ENCODE results near the gene BGN. TPM values are rescaled to one million over a fixed set of nuclear protein-coding genes. Genes with fewer than 3 reads are reported as not detected.
A peak's percentile ranks its signal among the peaks of the same experiment; 100 is the strongest.

Gene BGN
- total RNA-seq, 2 donors from 2014 or later, result 16.9 to 174 TPM

DNA sequence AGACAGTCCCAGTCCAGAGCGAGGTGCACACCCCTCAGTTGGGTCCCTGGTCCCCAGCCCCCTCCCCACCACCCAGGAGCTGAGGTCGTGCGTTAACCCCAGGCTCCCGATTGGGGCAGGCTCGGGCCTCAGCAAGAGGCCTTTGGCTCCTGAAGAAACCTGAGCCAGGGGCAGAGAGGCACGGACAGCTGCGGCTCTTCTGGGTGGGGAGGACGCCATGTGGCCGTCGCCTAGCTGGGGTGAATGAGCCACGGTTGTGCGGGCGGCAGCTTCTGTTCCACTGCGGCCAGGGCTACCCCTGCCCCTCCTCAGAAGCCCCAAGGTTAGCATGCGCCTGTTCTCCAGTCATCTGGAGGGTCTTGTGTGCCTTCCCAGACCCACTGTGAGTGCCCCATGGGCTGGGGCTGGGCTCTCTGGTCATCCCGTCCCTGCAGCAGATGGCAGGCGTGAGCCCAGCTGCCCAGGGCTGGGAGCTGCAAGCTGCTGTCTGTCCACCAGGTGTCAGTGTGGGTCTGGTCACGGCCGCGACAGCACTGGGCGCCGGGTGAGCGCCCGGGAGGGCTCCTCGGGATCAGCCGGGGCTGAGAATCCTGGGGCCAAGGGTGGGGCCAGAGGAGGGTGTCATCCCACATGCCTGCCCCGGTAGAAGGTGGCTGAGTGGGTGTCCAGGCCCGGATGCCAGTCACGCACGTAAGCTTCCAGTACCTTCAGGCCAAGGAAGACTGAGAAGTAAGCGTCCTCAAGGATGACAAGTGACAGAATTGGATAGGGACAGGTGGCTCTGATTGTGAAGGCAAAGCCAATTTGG is 44.6 kb downstream of the BGN start:
- no peaks in the 10 kb centered on the region for H3K36me3 ChIP-seq
- intact Hi-C loops (cut with DNase I), result loop anchor here (5.0 kb wide), 1 partner anchor 128 kb away; no protein-coding TSS in a partner anchor
- peak; percentile 32 for DNase-seq (ENCODE audit: low spot score)
- WGBS, result 41% methylated on average over 5 of the region's 31 CpGs
- H3K4me3 ChIP-seq, result no peak overlapping the region
- no peak overlapping the region for H3K27ac ChIP-seq
- H3K9me3 ChIP-seq, result no peaks in the 10 kb centered on the region
- no peaks in the 10 kb centered on the region for H3K27me3 ChIP-seq (replicated peaks; ENCODE audit: insufficient read depth)
- H3K4me1 ChIP-seq (replicated peaks), result no peaks in the 10 kb centered on the region
- TF ChIP-seq POLR2AphosphoS5 (IDR thresholded peaks at IDR 0.05) (no peak), POLR2A (IDR thresholded peaks at IDR 0.05) (no peak)
- TF ChIP-seq, protein P1, sequence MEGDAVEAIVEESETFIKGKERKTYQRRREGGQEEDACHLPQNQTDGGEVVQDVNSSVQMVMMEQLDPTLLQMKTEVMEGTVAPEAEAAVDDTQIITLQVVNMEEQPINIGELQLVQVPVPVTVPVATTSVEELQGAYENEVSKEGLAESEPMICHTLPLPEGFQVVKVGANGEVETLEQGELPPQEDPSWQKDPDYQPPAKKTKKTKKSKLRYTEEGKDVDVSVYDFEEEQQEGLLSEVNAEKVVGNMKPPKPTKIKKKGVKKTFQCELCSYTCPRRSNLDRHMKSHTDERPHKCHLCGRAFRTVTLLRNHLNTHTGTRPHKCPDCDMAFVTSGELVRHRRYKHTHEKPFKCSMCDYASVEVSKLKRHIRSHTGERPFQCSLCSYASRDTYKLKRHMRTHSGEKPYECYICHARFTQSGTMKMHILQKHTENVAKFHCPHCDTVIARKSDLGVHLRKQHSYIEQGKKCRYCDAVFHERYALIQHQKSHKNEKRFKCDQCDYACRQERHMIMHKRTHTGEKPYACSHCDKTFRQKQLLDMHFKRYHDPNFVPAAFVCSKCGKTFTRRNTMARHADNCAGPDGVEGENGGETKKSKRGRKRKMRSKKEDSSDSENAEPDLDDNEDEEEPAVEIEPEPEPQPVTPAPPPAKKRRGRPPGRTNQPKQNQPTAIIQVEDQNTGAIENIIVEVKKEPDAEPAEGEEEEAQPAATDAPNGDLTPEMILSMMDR (IDR thresholded peaks at IDR 0.05), result peak in 3 of 4 experiments; percentile 25 to 78 (median 75)

DNA sequence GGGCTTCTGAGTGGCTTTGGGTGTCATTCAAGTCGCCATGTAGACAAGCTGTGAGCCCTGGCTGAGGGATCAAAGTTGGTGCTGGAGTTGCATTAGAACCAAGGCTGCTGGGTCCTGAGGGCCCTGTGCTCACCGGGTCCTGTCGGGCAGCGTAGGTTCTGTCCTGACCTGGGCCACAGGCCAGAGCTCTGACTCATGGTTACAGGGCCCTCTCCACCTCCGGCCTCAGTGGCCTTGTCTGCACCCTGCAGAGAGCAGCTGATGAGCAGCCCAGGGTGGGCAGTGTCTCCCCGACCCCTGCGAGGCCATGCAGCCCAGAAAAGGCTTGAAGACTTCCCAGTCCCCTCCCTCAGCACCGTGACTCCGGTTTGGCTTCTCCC is 45.2 kb downstream of the BGN start:
- no peak for DNase-seq (ENCODE audit: low spot score)
- H3K27me3 ChIP-seq (replicated peaks; ENCODE audit: insufficient read depth), result no peaks in the 10 kb centered on the region
- 84% methylated on average over 5 of the region's 9 CpGs for WGBS
- H3K4me3 ChIP-seq, result no peak overlapping the region
- no peak overlapping the region for H3K27ac ChIP-seq
- no peaks in the 10 kb centered on the region for H3K4me1 ChIP-seq (replicated peaks)
- no peaks in the 10 kb centered on the region for H3K9me3 ChIP-seq
- TF ChIP-seq, protein P1 (IDR thresholded peaks at IDR 0.05), result no peak
- no peak for TF ChIP-seq POLR2A (IDR thresholded peaks at IDR 0.05)
- H3K36me3 ChIP-seq, result no peaks in the 10 kb centered on the region
- intact Hi-C loops (cut with DNase I), result loop anchor here (5.0 kb wide), 1 partner anchor 127 kb away; no protein-coding TSS in a partner anchor

DNA sequence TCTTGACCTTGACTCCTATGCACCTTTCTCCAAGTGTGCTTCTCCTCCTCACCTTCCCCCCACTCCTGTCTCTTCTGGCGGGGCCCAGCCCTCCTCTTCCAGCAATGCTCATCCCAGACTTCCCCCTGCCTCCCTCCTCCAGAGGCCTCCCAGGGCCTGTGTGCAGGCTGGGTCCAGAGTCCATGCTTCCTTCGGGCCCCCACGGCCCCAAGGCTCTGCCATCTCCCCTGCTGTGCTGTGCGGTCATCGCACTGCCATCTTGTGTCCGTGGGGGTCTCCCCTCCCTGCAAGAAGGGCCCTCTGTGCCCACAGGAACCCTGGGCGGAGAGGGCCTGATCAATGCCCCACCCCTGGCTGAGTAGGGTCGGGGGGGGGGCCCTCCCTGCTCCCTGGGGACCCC is 49.9 kb downstream of the BGN start:
- no peaks in the 10 kb centered on the region for H3K36me3 ChIP-seq
- no peak overlapping the region for H3K27ac ChIP-seq
- TF ChIP-seq POLR2AphosphoS5 (IDR thresholded peaks at IDR 0.05) (no peak), POLR2A (IDR thresholded peaks at IDR 0.05) (no peak)
- TF ChIP-seq, protein P1 (IDR thresholded peaks at IDR 0.05), result no peak
- H3K4me1 ChIP-seq (replicated peaks), result no peaks in the 10 kb centered on the region
- intact Hi-C loops (cut with DNase I), result no loop called here
- no peak overlapping the region for H3K4me3 ChIP-seq
- DNase-seq (ENCODE audit: low spot score), result no peak
- 84% methylated on average over 3 of the region's 8 CpGs for WGBS
- no peaks in the 10 kb centered on the region for H3K9me3 ChIP-seq
- no peaks in the 10 kb centered on the region for H3K27me3 ChIP-seq (replicated peaks; ENCODE audit: insufficient read depth)

DNA sequence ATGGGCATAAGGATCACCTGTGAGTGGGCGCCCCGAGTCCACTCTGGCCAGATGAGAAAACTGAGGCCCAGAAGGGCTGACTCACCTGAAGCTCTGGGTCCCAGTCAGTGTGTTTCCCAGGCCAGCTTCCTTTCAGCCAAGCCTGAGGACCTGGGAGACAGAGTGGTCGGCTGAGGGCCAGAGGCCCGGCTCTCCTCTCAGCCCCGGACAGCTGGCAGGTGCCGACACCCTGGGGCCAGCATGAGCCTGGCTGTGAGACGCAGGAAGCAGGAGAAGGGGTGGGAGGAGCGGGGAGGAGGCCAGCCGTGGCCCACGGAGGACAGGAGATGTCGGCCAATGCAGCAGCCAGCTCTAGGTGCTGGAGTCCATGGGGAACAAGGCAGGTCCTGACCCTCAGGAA is 51.6 kb downstream of the BGN start:
- TF ChIP-seq POLR2A (IDR thresholded peaks at IDR 0.05) (no peak), POLR2AphosphoS5 (IDR thresholded peaks at IDR 0.05) (no peak)
- TF ChIP-seq, protein P1 (IDR thresholded peaks at IDR 0.05), result no peak
- H3K36me3 ChIP-seq, result no peaks in the 10 kb centered on the region

DNA sequence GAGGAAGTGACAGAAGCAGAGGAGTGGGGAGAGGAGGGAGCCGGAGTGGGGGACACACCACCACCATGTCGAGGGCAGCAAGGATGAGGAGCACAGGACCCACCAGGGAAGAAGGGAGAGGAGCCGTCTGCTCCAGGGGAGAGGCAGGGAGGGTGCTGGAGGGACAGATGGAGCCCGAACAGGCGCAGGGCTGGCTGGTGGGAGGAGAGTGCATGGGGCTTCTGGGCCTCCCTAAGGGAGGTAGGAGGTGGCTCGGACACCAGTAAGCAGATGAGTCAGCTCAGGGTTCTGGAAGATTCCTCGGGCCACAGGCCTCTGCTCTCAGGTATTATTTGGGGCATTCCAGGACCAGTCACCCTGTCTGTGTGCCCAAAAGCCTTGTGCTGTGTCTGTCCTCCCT is 52.4 kb downstream of the BGN start:
- no peaks in the 10 kb centered on the region for H3K9me3 ChIP-seq
- TF ChIP-seq POLR2A (IDR thresholded peaks at IDR 0.05) (no peak), POLR2AphosphoS5 (IDR thresholded peaks at IDR 0.05) (no peak)
- TF ChIP-seq, protein P1 (IDR thresholded peaks at IDR 0.05), result no peak
- intact Hi-C loops (cut with DNase I), result no loop called here
- no peak overlapping the region for H3K27ac ChIP-seq
- no peak overlapping the region for H3K4me3 ChIP-seq
- 60% methylated on average over 7 of the region's 7 CpGs for WGBS
- H3K36me3 ChIP-seq, result no peaks in the 10 kb centered on the region
- DNase-seq (ENCODE audit: low spot score), result no peak
- H3K4me1 ChIP-seq (replicated peaks), result no peaks in the 10 kb centered on the region
- no peaks in the 10 kb centered on the region for H3K27me3 ChIP-seq (replicated peaks; ENCODE audit: insufficient read depth)

More for the DNA sequence above, 51.6 kb downstream of the BGN start:
- WGBS, result 81% methylated on average over 8 of the region's 11 CpGs
- DNase-seq (ENCODE audit: low spot score), result no peak
- no peaks in the 10 kb centered on the region for H3K27me3 ChIP-seq (replicated peaks; ENCODE audit: insufficient read depth)
- H3K4me1 ChIP-seq (replicated peaks), result no peaks in the 10 kb centered on the region
- H3K9me3 ChIP-seq, result no peaks in the 10 kb centered on the region
- no peak overlapping the region for H3K27ac ChIP-seq
- intact Hi-C loops (cut with DNase I), result no loop called here
- no peak overlapping the region for H3K4me3 ChIP-seq

Data from prostate gland (tissue), 2 donors.